Stimulated activated CD4-positive, alpha-beta T cell treated with anti-CD3 and anti-CD28 coated beads, Interleukin-1b, Interleukin-23, amount 100 ng/mL, for 1 hour (primary cell): ENCODE measurements around the gene RAMP3.
"Not testable (repeated sequence)": the region's sequence is repeated elsewhere in the genome, so short reads cannot be mapped to it uniquely, and the experiment has no call there.

Experiments used
- DNase-seq, 2 donors: peaks; one replicate each; pipeline ENCODE4 v3.0.0-alpha.2; 2020; ENCODE audit warnings: low read depth in 2 of 2

RAMP3 gene, protein sequence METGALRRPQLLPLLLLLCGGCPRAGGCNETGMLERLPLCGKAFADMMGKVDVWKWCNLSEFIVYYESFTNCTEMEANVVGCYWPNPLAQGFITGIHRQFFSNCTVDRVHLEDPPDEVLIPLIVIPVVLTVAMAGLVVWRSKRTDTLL

DNA sequence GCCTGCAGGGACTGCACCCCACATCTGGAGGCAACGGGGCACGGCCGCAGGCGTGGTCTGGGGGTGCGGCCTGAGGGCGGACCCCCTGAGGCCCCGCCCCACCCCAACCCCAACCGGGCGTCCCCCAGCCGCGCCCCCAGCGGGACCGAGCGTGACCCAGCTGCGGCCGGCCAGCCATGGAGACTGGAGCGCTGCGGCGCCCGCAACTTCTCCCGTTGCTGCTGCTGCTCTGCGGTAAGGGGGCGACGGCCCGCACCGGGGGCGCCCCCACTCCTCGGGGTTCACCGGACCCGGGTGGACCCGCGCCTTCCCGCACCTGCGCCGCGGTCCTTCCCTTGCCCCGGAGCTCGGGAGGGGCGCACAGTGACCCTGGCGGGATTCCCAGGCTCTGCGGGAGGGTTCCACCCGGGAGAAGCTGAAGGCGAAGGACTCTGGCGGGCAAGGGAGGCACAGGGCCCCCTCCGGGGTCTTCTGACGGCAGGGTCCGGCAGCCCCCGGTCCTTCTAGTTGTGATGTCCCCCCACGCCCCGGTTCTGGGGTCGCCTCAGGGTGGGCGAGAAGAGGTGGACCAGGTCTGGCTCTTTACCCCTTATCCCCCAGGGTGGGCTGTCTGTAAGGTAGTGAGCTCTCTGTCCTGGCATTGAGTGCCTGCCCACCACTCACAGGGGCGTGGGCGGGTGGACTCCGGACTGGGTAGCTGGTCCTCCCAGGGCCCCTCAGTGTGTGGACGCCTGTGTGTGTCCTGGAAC lies at the start of gene RAMP3:
TSS of gene RAMP3 (plus strand) at position 139 of the 749 bp plus-strand sequence. CDS start at position 177, 38 bp downstream.
- no peak for DNase-seq

DNA sequence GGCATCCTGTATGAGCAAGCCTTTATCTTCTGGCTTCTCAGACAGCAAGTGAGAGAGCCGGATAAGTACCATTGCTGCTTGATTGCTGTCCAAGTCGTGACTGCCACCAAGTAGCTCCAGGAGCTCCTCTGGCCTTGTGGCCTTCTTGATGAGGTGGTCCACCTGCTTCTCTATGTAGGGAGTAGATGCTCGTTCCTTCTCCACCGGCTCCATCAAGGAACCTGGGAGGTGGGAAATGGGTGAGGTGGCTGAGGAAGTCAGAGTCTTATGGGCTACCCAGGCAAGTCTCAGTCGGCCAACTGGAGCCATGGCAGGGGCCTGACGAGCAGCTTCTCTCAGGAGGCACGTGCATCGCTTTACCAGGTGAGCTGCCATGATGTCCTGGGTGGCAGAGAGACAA lies 48.7 kb upstream of the RAMP3 start:
- DNase-seq: no peak

DNA sequence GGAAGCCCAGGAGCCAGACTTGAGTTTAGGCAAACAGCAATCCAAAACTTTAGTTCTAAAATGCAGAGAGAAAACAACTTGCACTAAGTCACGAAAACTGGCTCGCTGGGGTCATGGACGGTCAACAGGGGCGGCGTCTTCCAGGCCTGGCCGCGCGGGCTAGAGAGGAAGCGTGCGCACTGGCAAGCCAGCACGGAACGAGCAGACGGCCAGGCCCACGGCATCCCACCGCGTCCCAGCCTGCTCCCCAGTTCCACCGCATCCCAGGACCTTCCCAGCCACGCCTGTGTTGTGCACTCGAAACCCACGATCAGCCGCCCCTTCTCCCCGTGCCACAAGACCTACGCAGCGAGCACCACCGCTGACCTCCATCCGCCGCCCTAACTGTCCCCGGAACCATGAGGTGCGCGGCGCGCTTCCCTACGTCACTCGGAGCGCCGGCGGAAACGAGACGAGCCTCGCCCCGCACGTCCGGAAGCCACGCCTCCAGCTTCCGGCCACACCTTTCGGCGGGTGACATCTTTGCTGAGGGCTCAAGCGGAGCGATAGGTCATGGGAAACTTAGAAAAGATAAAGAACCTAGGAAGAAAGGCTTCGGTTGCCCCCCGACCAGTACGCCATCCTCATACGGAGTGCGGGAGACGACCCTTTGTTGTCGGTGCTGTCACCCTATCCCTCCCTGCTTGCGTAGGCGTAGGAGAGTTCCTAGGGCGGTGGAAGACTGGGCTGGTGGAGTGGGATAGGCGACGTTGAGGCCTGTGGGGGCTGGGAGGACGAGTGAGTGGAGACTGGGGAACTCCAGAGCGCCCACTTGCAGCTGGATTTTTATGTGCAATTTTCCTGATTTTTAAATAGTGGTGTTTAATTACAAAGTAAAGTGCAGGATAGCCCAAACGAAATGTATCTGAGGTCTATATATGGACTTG lies 46.0 kb upstream of the RAMP3 start, which contains the start of gene TBRG4:
TSS of gene TBRG4 (minus strand) at position 400 of the 926 bp plus-strand sequence. CDS start 2,460 bp downstream, outside the sequence.
- DNase-seq: peak; percentile 80 to 89

DNA sequence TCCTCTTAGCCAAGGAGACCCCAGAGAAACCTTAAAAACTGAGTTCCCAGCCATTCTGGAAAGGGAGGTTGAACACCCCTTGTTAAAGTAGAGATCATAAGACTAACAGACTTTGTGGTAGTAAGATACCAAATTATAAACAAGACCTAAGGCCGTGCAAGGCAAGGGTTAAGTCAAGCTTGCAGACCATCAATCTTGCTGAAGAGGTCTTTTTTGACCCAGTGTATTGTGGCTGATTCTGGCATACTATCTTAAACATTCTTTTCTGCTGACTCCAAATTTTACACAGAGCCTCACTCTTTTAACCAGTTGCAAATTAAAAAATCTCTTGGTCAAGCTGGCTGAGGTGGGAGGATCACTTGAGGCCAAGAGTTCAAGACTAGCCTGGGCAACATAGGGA lies 44.9 kb upstream of the RAMP3 start:
- no peak for DNase-seq

DNA sequence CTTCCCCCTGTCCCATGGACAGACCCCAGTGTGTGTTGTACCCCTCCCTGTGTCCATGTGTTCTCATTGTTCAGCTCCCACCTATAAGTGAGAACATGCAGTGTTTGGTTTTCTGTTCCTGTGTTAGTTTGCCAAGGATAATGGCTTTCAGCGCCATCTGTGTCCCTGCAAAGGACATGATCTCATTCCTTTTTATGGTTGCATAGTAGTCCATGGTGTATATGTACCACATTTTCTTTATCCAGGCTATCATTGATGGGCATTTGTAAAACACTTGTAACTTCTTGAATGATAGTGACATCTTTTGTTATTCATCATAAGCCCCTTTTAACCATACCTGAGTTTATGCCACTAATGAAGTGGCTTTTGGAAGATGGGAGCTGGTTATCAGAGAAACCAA lies 43.3 kb upstream of the RAMP3 start:
- DNase-seq: not testable (repeated sequence)

DNA sequence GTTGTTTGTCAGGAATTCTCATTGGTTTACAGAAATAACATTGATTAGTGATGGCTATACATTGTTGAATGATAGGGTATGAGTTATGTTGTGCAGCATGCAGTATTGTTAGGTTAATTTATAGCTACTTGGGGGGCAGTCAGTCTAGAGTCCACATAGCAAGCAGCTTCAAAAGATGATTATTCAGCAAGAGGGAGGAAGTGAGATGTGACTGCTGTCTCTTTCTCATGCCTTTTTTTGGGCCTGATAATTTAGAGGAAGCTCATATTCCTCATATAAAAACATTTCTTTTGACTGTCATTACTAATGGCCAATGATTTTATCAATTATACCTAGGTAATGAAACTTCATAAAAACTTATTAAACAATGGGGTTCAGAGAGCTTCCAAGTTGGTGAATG lies 42.7 kb upstream of the RAMP3 start:
- DNase-seq: no peak

DNA sequence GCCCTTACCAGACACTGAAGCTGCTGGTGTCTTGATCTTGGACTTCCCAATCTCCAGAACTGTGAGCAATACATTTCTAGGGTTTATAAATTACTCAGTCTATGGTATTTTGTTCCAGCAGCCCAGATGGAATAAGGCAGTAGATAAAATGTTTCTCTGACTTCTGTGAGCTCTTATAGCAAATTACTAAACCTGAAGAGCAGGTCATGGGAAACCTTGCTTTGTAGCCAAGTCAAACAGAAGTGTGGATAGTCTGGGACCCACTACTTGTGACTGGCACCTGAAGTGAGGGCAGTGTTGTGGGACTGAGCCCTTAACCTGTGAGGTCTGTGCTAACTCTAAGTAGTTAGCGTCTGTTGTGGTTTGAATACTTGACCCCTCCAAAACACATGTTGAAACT lies 41.5 kb upstream of the RAMP3 start:
- DNase-seq: no peak

DNA sequence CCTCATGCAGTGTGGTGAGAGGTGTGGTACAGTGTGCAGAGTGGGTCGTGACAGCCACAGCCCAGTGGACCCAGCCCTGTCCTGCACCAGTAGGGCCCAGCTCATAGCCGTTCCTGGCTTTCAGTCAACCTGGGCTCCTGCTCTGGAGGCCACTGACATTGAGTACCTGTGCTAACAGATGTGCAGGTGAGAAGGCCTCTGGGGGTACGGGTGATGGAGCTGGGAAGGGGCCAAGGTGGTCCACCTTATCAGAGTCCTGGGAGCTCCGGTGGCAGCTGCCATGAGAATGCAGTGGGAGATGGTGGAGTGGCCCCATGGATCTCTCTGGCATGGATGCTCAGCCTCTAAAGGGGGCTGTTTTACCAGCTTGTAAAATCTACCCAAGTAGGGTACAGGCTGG lies 40.0 kb upstream of the RAMP3 start:
- DNase-seq: no peak

DNA sequence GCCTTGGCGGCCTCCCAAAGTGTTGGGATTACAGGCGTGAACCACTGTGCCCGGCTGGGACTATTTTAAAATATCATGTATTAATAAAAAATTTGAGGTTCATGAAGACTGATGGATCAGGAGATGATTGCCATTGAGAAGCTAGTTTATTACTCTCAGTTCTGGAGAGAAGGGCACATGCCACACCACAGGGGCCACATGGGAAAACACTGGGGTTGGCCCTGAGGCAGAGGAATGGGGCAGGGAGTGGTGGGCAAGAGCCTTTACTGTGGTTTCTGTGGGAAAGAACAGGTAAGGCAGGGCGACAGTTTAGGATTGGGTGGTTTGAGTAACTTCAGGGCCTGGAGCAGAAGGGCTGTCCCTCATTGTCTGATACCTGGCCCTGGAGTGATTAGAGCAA lies 39.3 kb upstream of the RAMP3 start:
- DNase-seq: no peak

DNA sequence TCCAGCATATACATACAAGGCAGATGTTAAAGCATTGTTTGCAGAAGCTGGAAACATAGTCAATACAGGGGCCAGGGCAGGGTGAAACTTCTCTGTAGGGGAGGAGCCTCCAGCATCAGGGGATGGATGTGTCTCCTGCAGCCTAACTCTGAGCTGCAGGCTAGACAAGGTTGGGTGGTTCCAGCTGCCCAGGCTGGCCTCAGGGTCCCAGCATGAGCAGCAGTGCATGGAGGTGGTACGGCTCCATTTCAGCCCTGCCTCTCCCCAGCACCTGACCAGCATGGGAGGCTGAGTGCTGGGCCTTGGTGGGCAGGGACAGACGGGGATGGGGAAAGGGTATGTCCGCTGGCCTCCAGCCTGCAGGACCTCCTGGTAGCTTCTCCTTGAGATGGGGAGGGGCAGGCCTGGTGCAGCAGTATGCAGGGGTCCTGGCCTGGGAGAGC lies 38.7 kb upstream of the RAMP3 start:
- no peak for DNase-seq

DNA sequence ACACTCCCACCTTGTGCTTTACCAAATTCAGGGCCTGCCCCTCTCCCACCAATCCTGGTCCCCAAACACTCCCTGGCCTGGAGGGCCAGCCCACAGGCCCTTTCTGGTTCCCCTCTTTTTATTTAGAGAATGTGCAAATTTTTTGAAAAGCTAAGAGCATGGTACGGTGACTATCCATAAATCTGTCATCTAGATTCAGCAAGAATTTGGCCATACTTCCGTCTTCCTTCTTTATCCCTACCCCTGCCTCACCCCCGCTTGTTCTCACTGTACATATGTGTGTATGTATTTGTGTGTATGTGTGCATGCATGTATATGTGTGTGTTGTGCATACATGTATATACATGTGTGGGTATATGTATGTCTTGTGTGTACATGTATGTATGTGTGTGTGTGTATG lies 38.0 kb upstream of the RAMP3 start:
- no peak for DNase-seq

DNA sequence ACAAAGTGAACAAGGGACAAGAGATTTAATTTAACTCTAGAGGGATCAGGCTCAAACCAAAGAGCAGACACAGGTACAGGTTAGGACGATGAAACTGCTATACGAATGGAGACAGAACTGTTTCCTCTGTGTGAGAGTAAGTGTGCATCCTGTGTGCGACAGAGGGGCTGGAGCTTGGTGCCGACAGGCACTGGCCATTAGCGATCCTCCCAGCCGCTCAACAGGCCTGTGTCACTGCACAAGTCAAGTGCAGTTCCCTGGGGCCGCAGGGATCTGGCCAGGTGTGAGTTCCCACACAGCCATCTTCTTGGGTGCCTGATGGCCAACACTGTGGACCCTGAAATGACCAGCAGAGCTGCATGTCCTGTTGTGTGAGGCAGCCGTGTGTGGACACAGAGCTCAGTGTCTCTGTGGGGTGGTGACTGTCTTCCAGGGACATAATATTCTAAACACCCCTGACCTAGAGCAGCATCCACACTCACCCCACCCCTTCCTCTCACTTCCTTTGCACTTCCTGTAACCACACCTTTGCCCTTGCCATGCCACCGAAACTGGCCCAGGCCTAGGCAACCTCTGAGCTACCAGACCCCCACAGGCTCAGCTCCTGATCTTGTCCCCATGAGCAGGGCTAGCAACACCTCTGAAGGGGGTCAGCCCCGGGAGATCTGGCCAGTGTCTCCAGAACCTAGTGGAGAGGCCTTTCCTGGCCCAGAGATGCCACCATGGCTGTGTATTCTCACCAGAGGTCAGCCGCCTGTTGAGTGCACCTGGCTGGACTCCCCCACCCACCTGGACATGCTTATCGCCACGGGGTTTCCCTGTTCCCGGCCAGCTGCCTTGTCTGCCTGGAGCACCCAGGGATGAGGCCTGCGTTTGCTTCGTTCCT lies 34.4 kb upstream of the RAMP3 start:
- no peak for DNase-seq

DNA sequence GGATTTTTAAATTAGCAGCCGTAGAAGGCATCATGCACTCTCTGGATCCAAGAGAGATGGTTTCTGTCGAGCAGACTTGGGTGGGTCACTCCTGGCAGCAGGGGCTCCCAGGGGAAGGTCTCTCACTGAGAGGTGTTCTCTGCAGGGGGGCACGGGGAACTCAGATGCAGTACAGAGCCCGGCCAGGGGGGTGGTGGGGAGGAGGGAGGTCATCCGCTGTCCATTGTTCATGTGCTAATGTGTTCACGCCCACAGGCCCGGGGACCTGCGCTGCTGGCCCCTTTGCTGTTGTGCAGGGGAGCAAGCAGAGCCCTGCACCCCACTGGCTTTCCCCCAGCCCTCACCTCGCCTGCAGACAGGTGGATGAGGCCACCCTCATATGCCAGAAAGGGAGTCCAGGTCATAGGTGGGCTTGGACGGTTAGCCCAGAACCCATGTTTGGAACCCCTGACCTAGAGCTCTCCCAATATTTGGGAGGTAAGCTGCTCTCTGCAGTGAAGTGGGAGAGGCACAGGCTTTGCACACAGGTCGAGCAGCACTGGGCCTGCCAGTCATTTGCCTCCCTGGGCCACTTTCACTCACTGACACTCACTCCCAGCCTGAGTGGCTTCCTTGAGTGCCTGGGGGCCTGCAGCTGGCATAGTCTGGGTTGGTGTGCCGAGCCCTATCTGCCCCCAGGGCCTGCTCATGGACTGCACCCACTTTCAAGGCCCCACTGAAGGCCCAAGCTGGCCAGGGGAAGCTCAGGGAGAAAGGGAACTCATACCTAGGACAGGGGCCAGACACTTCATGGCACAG lies 33.5 kb upstream of the RAMP3 start:
- DNase-seq: no peak

DNA sequence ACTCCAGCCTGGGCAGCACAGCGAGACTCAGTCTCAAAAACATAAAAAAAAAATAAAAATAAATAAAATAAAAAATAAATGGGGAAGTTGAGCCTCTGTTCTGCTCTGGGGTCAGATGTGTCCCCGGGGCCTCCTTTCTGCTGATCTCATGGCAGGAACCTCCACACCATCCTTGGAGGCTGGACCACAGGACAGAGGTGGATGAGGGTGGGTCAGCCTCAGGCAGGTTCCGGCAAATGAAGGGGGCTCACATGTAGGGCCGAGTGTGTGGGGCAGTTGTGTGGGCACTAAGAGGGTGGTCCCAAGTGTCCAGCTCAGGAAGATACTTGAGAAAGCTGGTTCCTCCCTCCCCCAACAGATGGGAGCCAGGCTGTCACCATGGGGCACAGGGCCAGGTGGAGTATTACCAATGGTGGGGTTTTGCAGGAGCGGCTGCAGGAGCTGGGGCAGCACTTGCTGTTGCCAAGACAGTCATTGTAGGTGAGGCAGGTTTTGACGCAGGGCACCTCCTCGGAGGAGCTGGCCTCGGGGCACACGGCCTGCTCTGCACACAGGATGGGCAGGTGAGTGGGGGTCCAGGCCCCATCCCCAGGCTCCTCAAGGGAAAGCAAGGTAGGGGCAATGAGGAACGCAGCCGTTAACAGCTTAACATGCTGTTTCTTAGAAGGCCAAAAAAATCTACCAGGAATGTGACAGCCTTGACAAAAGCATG lies 32.2 kb upstream of the RAMP3 start:
- no peak for DNase-seq

DNA sequence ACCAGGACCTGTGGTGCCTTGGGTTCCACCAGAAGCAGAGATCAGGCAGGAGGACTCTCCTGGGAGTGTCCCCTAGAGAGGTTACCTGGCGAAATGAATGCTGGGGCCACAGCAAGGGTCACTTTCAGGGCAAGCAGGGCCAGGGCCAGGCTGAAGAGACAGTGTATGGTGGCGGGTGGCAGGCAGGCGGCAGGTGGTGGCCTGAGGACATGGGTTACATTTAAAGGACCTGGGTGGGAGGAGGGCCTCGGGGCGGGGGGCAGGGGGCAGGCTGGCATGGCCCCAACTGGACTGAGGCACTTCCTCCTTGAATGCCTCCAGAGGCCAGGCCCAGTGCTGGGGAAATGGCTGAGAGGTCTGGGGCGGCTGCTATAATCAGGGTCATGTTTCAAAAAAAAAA lies 31.4 kb upstream of the RAMP3 start:
- DNase-seq: no peak

DNA sequence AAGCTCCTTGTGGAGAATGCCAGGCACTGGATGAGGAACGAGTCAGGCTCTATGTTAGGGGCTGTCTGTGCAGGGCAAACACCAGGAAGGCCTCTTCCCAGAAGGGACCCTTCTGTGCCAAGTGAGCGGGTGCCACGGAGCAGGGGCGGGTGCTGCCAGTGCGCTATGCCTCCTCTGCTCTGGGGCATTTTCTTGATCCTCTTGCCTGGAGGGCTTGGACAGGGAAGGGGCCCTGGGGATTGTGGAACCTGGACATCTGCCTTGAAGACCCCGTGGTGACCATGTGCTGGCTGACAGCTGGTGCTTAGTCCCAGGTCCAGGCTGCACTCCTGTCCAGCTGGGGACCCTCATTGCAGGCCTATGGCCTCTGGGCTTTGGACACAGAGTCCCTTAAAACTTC lies 30.7 kb upstream of the RAMP3 start:
- no peak for DNase-seq

DNA sequence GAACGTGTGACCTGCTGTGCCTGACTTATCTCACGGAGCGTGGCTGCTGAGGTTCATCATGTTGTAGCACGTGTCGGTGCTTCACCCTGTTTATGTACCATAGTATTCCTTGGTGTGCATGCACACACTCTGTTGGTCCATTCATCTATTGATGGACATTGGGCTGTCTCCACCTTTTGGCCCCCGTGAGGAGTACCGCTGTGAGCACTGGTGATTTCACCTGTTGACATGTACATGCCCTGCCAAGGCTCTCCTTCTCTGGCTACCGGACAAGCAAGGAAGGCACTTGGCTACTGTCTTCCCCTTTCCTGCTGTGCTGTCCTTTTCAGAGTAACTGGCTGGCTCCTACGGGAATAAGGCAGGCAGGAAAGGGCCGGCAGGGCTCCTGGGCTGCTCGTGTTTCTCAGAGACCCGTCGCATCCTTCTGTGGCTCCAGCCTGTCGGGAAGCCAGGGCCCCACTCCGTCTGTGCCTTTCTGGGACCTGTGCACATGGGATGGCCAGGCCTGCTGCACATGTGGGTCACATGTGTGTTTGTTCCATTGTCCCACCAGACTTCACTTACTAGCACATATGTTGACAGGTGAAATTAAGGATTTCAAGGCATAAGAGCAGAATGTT lies 28.3 kb upstream of the RAMP3 start:
- DNase-seq: no peak

DNA sequence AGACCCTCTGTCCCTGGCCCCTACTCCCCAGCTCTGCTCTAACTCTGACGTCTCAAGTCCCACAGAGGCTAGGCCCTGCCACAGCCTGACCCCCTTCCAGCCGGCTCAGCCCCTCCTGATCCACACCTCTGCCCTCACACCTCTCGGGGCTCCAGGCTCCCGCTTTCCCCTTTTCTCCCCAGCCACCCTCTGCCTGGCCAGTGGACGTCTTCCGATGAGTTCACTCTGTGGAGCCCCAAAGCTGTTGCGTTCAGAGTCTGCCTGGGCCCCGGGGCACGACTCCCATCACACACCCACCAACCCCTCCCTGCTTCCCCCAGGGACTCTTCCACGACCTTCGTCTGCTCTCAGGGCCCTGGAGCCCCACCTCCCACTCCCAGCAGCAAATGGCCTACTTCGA lies 27.7 kb upstream of the RAMP3 start:
- no peak for DNase-seq

DNA sequence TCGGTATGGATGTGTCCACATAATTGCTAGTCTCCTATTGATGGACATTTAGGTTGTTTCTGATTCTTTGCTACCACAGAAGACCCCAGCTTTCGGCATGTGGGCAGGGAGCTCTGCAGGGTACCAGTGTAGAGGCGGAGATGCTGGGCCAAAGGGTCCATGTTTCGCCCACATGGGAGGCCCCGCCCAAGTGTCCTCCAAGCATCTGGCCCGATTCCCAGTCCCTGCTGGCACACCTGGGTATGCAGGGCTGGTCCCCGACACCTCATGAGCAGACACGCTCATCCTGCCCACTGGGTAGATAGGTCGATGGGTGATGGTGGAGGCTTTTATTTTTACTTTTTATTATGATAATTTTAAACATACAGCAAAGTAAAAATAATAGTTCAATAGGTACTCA lies 26.7 kb upstream of the RAMP3 start:
- DNase-seq: no peak

DNA sequence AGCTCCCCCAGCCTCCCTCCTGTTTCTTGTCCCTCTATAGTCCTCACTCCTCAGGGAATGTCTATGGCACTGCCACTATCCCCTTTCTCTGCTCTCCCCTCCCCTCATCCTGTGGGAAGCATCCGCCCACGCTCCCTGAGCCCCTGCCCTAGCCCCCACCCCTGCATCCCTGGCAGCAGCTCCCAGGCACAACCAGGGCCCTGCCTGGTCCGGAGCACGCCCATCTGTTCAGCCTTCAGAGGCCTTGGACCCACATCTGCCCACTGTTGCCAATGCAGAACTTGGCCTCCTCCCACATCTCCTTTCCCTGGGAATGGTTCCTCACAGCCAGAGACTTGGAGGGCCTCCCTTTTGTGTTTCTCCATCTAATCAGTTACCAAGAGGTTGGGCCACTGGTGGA lies 25.7 kb upstream of the RAMP3 start:
- DNase-seq: no peak
